OCI-LY7 (cell line): ENCODE results near the gene CFAP300.

ENCODE experiments used
- EZH2phosphoT487 ChIP-seq: fragments of 200-600 bp; sonication (generic); IDR thresholded peaks from 2 replicates; pipeline ENCODE4 v1.6.1; 2018; ENCODE audit warnings: low read depth, borderline replicate concordance, mild to moderate bottlenecking, mixed run types, antibody characterized with exemption, low read length, moderate library complexity, mixed read lengths
- TF ChIP-seq, protein P1 (sequence below): fragments of 200-600 bp; sonication (generic); conservative IDR thresholded peaks from 2 replicates; pipeline ENCODE4 v1.5.1; 2014; ENCODE audit warnings: mild to moderate bottlenecking, antibody characterized with exemption, low read length, moderate library complexity, mixed read lengths

DNA sequence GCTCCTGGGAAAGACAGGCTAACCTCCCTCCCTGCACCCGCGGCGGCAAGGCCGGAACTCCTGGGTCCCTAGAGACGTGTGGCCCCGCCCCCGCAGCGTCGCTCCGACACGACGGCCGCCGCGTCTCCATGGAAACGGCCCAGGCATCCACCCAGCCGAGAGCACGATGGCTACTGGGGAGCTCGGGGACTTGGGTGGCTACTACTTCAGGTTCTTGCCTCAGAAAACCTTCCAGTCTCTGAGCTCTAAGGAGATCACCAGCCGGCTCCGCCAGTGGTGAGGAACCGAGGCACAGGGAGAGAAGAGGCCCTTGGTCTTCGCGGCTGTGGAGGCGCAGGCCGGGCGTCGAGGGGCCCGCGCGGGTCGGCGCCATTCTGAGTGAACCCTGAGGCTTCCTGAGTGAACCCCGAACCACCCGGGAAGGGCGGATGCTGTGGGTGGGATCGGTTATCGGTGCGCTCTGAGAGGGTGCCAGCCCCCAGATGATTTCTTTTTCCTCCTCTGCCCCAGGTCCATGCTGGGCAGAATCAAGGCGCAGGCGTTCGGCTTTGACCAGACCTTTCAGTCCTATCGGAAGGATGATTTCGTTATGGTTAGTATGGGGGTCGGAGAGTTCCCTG lies at the start of gene CFAP300:
- TF ChIP-seq, protein P1, sequence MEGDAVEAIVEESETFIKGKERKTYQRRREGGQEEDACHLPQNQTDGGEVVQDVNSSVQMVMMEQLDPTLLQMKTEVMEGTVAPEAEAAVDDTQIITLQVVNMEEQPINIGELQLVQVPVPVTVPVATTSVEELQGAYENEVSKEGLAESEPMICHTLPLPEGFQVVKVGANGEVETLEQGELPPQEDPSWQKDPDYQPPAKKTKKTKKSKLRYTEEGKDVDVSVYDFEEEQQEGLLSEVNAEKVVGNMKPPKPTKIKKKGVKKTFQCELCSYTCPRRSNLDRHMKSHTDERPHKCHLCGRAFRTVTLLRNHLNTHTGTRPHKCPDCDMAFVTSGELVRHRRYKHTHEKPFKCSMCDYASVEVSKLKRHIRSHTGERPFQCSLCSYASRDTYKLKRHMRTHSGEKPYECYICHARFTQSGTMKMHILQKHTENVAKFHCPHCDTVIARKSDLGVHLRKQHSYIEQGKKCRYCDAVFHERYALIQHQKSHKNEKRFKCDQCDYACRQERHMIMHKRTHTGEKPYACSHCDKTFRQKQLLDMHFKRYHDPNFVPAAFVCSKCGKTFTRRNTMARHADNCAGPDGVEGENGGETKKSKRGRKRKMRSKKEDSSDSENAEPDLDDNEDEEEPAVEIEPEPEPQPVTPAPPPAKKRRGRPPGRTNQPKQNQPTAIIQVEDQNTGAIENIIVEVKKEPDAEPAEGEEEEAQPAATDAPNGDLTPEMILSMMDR, result no peak
- no peak for TF ChIP-seq EZH2phosphoT487
